ENCODE measurements around the gene PDGFA. TPM values are rescaled to one million over a fixed set of nuclear protein-coding genes. Genes with fewer than 3 reads are reported as not detected.

PDGFA gene
- total RNA-seq, 4 donors from 2014 or later = 16.2 to 41.6 (median 22.0) TPM

- WGBS = 91% methylated on average over 10 of the region's 15 CpGs
- no peak for TF ChIP-seq POLR2A (IDR thresholded peaks at IDR 0.05)
- no peak for TF ChIP-seq POLR2AphosphoS5 (IDR thresholded peaks at IDR 0.05)
- no peak for TF ChIP-seq CTCF (IDR thresholded peaks at IDR 0.05)
- TF ChIP-seq EP300 (IDR thresholded peaks at IDR 0.05) = no peak
- Histone ChIP-seq H3K27ac (no peak overlapping the region), H3K9me3 (no peaks in the 10 kb centered on the region), H3K36me3 (peaks cover 3% of the 10 kb centered on the region), H3K27me3 (no peaks in the 10 kb centered on the region), H3K4me3 (no peak overlapping the region), H3K4me1 (peaks cover 20% of the 10 kb centered on the region)
- peak in 1 of 2 donors; percentile 41 for DNase-seq (ENCODE audit: low spot score in 2 of 2)
Measured at GRCh38 chr7:491958-492713, 27.5 kb downstream of the PDGFA start.

GRCh38 chr7:491292-491957 lies 28.2 kb downstream of the PDGFA start:
- H3K4me1 ChIP-seq = peaks cover 15% of the 10 kb centered on the region
- H3K27me3 ChIP-seq = no peaks in the 10 kb centered on the region
- no peak overlapping the region for H3K27ac ChIP-seq
- peak in 1 of 2 donors; percentile 54 for DNase-seq (ENCODE audit: low spot score in 2 of 2)
- no peaks in the 10 kb centered on the region for H3K36me3 ChIP-seq
- no peak for TF ChIP-seq CTCF (IDR thresholded peaks at IDR 0.05)
- TF ChIP-seq EP300 (IDR thresholded peaks at IDR 0.05) = no peak
- no peak overlapping the region for H3K4me3 ChIP-seq
- WGBS = 49% methylated on average over 6 of the region's 22 CpGs
- H3K9me3 ChIP-seq = no peaks in the 10 kb centered on the region

DNA sequence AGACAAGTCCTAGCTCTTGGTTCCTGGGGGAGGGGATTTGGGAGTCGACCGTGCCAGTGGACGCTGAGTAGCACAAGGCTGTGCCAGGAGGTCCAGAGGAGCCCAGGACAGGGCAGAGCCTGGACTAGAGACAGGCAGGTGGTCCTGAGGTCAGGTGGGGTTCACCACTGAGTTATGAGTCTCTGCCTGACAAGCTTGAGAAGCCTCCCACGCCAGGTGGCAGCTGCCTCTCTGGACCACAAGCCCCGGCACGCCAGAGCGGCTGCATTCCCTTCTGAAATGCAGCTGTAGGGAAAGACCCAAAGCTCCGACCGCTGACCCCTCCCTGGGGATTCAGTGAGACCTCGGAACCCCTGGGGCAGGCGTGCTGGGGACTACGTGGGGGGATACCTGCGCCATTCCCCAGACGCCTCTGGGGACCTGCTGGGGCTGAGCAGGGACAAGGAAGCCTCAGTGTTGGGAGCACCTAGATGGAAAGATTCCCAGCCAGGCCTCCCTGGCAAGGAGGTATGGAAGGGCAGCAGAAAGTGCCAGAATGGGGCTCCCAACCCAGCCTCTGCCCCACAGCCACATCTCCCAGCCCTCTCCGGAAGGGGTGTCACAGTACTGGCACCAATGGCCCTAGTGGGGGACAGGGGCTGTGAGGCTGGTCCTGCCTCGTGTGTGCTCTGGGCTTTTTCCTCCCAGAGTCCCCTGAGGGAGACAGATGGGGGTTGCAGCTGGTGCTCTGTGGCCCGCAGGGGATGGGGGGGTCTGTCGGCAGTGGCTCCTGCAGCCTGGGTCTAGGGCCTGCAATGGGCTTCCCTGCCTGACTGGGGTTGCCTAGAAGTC lies 29.0 kb downstream of the PDGFA start:
- H3K4me3 ChIP-seq = peak overlapping the region; percentile 18
- no peaks in the 10 kb centered on the region for H3K36me3 ChIP-seq
- H3K27me3 ChIP-seq = peaks cover under 1% of the 10 kb centered on the region
- H3K4me1 ChIP-seq = peaks cover 19% of the 10 kb centered on the region
- peak in 1 of 2 donors; percentile 49 for DNase-seq (ENCODE audit: low spot score in 2 of 2)
- 46% methylated on average over 16 of the region's 18 CpGs for WGBS
- no peak for TF ChIP-seq EP300 (IDR thresholded peaks at IDR 0.05)
- TF ChIP-seq POLR2AphosphoS5 (IDR thresholded peaks at IDR 0.05) = no peak
- no peak for TF ChIP-seq CTCF (IDR thresholded peaks at IDR 0.05)
- TF ChIP-seq POLR2A (IDR thresholded peaks at IDR 0.05) = no peak
- H3K27ac ChIP-seq = no peak overlapping the region
- no peaks in the 10 kb centered on the region for H3K9me3 ChIP-seq

- no peak for TF ChIP-seq CTCF (IDR thresholded peaks at IDR 0.05)
- TF ChIP-seq EP300 (IDR thresholded peaks at IDR 0.05) = no peak
- no peak for TF ChIP-seq POLR2AphosphoS5 (IDR thresholded peaks at IDR 0.05)
- TF ChIP-seq POLR2A (IDR thresholded peaks at IDR 0.05) = no peak
- DNase-seq (ENCODE audit: low spot score in 2 of 2) = peak in 1 of 2 donors; percentile 21
- H3K27me3 ChIP-seq = peaks cover 6% of the 10 kb centered on the region
- H3K36me3 ChIP-seq = no peaks in the 10 kb centered on the region
- 48% methylated on average over 4 of the region's 4 CpGs for WGBS
- no peak overlapping the region for H3K4me3 ChIP-seq
- no peaks in the 10 kb centered on the region for H3K9me3 ChIP-seq
- no peak overlapping the region for H3K27ac ChIP-seq
- peaks cover 26% of the 10 kb centered on the region for H3K4me1 ChIP-seq
Measured at GRCh38 chr7:489876-490275, 29.8 kb downstream of the PDGFA start.
